K562 (cell line): ENCODE results near the gene PLCB4. TPM values are rescaled to one million over a fixed set of nuclear protein-coding genes. Genes with fewer than 3 reads are reported as not detected.

Experiments used
- ATAC-seq: fragments of 200-7000 bp; cut with Tn5 transposase; 3 replicates; pipeline ENCODE4 v1.9.1; 2020; ENCODE audit warnings: moderate library complexity
- BruUV-seq: library from RNA; stranded (reverse); fragments of 400-500 nt; replicated peaks from 2 replicates; lab custom pipeline; 2021; lab: Mats Ljungman, UMichigan
- CTCF ChIA-PET: fragments of 300-600 bp; formaldehyde crosslinking; extraction: SDS; loops from one replicate; lab custom pipeline; 2021; ENCODE audit warnings: low intra/inter-chr PET ratio; lab: Yijun Ruan, JAX
- POLR2A ChIA-PET: fragments of 300-600, 350-650 bp; sonication (Branson Sonifier 250); formaldehyde crosslinking; extraction: SDS; loops from one replicate; lab custom pipeline; 2021; ENCODE audit warnings: antibody characterized with exemption, inconsistent platforms; lab: Yijun Ruan, JAX
- DNase-seq, 4 experiments: peaks; one replicate each; pipeline versions ENCODE4 v3.0.0 to v3.0.0-alpha.2; 2011 to 2018; ENCODE audit warnings: low spot score in 3 of 4, mixed read lengths in 3 of 4; ENCODE audit errors: extremely low read depth in 1 of 4
- FAIRE-seq: peaks from 2 replicates; lab custom pipeline; 2011; peaks lifted over from hg19 to GRCh38; lab: Jason Lieb, UNC
- H2AFZ ChIP-seq: 2 replicates; pipeline ENCODE4 v1.6.0; 2011; ENCODE audit warnings: low read depth, low read length, control low read depth, inconsistent platforms
- H3K27ac ChIP-seq: fragments of 200-600 bp; 3 replicates; pipeline ENCODE4 v1.8.0; 2011; ENCODE audit warnings: low read depth, mild to moderate bottlenecking, control low read depth, inconsistent platforms, low read length, moderate library complexity, mixed read lengths; ENCODE audit errors: extremely low read depth
- H3K27me3 ChIP-seq, 2 experiments: fragments of 300-600 bp in 1 of 2; 2 replicates in 1 of 2; 3 replicates in 1 of 2; pipeline versions ENCODE4 v1.6.0 to v1.8.0; 2011; ENCODE audit warnings: inconsistent platforms in 2 of 2, low read length in 2 of 2, mild to moderate bottlenecking in 1 of 2, mixed read lengths in 1 of 2, moderate library complexity in 1 of 2; ENCODE audit not compliant: control insufficient read depth in 2 of 2, insufficient read depth in 2 of 2
- H3K36me3 ChIP-seq: fragments of 300-600 bp; 3 replicates; pipeline ENCODE4 v1.8.0; 2011; ENCODE audit warnings: mild to moderate bottlenecking, low read length, inconsistent platforms; ENCODE audit not compliant: control insufficient read depth, insufficient read depth
- H3K4me1 ChIP-seq, 2 experiments: fragments of 200-600 bp in 1 of 2; replicated peaks in 1 of 2; 2 replicates in 1 of 2; 3 replicates in 1 of 2; pipeline versions ENCODE4 v1.5.1 to v1.8.0; 2011; ENCODE audit warnings: inconsistent platforms in 2 of 2, low read length in 2 of 2, mild to moderate bottlenecking in 1 of 2, mixed read lengths in 1 of 2, moderate library complexity in 1 of 2; ENCODE audit not compliant: control insufficient read depth in 2 of 2, insufficient read depth in 2 of 2
- H3K4me2 ChIP-seq: 2 replicates; pipeline ENCODE4 v1.6.1; 2011; ENCODE audit warnings: low read length, control low read depth, inconsistent platforms, mixed read lengths; ENCODE audit not compliant: insufficient read depth
- H3K4me3 ChIP-seq: fragments of 200-600 bp; sonication (generic), shearing (Covaris generic); 2 replicates; pipeline ENCODE4 v1.5.1; 2016; ENCODE audit warnings: control low read depth, inconsistent platforms
- H3K79me2 ChIP-seq: fragments of 200-600 bp; 3 replicates; pipeline ENCODE4 v1.8.0; 2011; ENCODE audit warnings: low read length, inconsistent platforms; ENCODE audit not compliant: control insufficient read depth, insufficient read depth
- H3K9ac ChIP-seq, 2 experiments: 2 replicates each; pipeline versions ENCODE4 v1.6.0 to v1.6.1; 2011; ENCODE audit warnings: low read depth in 2 of 2, low read length in 2 of 2, control low read depth in 1 of 2, inconsistent platforms in 1 of 2, mild to moderate bottlenecking in 1 of 2, mixed read lengths in 1 of 2; ENCODE audit not compliant: insufficient read depth in 1 of 2
- H3K9me1 ChIP-seq: one replicate; pipeline ENCODE4 v1.6.0; 2011; ENCODE audit warnings: inconsistent platforms, mild to moderate bottlenecking, low read length, moderate library complexity; ENCODE audit not compliant: control insufficient read depth, insufficient read depth
- H3K9me3 ChIP-seq: replicated peaks from 2 replicates; pipeline ENCODE4 v1.5.1; 2011; ENCODE audit warnings: low read depth, low read length, inconsistent platforms; ENCODE audit not compliant: control insufficient read depth, insufficient read depth
- H4K20me1 ChIP-seq: replicated peaks from 2 replicates; pipeline ENCODE4 v1.6.1; 2011; ENCODE audit warnings: low read length, inconsistent platforms, mixed read lengths; ENCODE audit not compliant: control insufficient read depth, insufficient read depth
- RBM15 ChIP-seq: fragments of 200-400 bp; formaldehyde crosslinking; IDR thresholded peaks from 2 replicates; pipeline ENCODE4 v1.6.1; 2018; ENCODE audit warnings: mild to moderate bottlenecking, low read length, moderate library complexity; ENCODE audit not compliant: insufficient read depth
- TRIM24 ChIP-seq, 2 experiments: fragments of 450-650 bp; IDR thresholded peaks; 2 replicates each; pipeline ENCODE4 v1.6.1; 2016
- XRCC5 ChIP-seq: fragments of 200-400 bp; formaldehyde crosslinking; IDR thresholded peaks from 2 replicates; pipeline ENCODE4 v1.6.1; 2017; ENCODE audit warnings: low read depth, mild to moderate bottlenecking, low read length
- ZBTB8A ChIP-seq: fragments of 450-650 bp; IDR thresholded peaks from 2 replicates; pipeline ENCODE4 v1.6.1; 2018; ENCODE audit warnings: mild to moderate bottlenecking, moderate library complexity; ENCODE audit not compliant: partially characterized antibody
- ZNF23 ChIP-seq: fragments of 250-450 bp; sonication (Bioruptor Pico); IDR thresholded peaks from 2 replicates; pipeline ENCODE4 v1.4.0; 2020; ENCODE audit warnings: mild to moderate bottlenecking
- ZNF41 ChIP-seq: fragments of 250-450 bp; sonication (Bioruptor Pico); conservative IDR thresholded peaks from 2 replicates; pipeline ENCODE4 v1.4.0; 2020; ENCODE audit warnings: mild to moderate bottlenecking
- ZNF586 ChIP-seq: fragments of 450-650 bp; formaldehyde crosslinking; conservative IDR thresholded peaks from 2 replicates; pipeline ENCODE4 v1.4.0; 2020; ENCODE audit warnings: mild to moderate bottlenecking, moderate library complexity
- ZNF75A ChIP-seq: fragments of 450-650 bp; formaldehyde crosslinking; IDR thresholded peaks from 2 replicates; pipeline ENCODE4 v1.4.0; 2020; ENCODE audit warnings: mild to moderate bottlenecking
- WGBS: fragments of 100-300 bp; shearing (Covaris generic); methylation state at CpG from one replicate; pipeline ENCODE4 v1.1.6; 2016; ENCODE audit warnings: low coverage, mixed read lengths; ENCODE audit not compliant: insufficient coverage; ENCODE audit errors: missing lambda C conversion rate; 5-methylcytosine and 5-hydroxymethylcytosine counted together
- in situ Hi-C: fragments of 300-500 bp; cut with MboI; formaldehyde crosslinking; loops from 4 replicates; pipeline ENCODE4 v1.15.0; 2018; ENCODE audit warnings: inconsistent platforms, mixed read lengths
- intact Hi-C: fragments of 100-400 bp; cut with micrococcal nuclease; formaldehyde crosslinking; loops from 2 replicates; pipeline ENCODE4 v1.14.2; 2022
- polyA plus RNA-seq, 8 experiments: library from polyadenylated mRNA; depleted of rRNA in 4 of 8; stranded (reverse) in 5 of 8; unstranded in 3 of 8; fragments of >200 nt; fragmentation: Nextera tagmentation in 2 of 8; fragmentation: Illumina TruSeq in 1 of 8; extraction: Ambion mirVana in 2 of 8; extraction: Trizol in 1 of 8; gene quantifications; 2 replicates each; pipeline versions ENCODE4 v1.2.1 to v1.2.3, GENCODE V29; 2011 to 2014; ENCODE audit warnings: inconsistent platforms in 1 of 8, missing spikeins in 1 of 8
- total RNA-seq, 7 experiments: library from RNA; depleted of rRNA in 6 of 7; stranded (reverse); fragments of >200 nt in 6 of 7; fragmentation: Illumina TruSeq in 2 of 7; extraction: Trizol in 2 of 7; gene quantifications; 2 replicates each; pipeline versions ENCODE4 v1.2.1 to v1.2.3, GENCODE V29; 2011 to 2021; ENCODE audit warnings: low replicate concordance in 1 of 7
- TF ChIP-seq, protein P1 (sequence below): fragments of 450-650 bp; formaldehyde crosslinking; IDR thresholded peaks from 2 replicates; pipeline ENCODE4 v1.4.0; 2020; ENCODE audit warnings: mild to moderate bottlenecking, moderate library complexity

PLCB4 gene
- total and polyA plus RNA-seq, 9 of the 15 experiments (the other 6 are each of a cell fraction or from before 2014, with no cell fraction given) = 0.20 to 2.9 (median 0.52) TPM

DNA sequence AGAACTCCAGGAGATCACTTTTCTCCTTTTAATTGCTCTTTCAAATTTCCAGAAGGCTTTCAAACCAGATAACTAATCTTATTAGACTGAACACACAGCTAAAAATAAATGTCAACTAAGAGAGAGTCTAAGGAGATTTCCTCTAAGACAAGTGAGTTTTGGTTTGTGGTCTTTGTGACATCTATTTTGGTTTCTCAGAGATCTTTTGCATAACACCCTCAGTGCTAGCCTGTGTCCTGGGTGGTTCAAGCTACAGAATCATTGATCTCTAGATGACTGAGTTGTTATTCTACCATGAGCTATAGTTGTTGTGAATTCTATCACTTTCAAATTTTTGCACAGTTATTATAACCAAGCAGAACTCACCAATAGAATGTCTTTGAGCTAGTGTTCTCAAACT, 49.1 kb upstream of the PLCB4 start:
- ChIA-PET CTCF (no interaction called here), POLR2A (interaction anchor here (0.8 kb wide), 1 partner anchor 8 kb away, joined by 4 read pairs; no protein-coding TSS in a partner anchor)
- in situ Hi-C loops = no loop called here
- no peaks in the 10 kb centered on the region for H3K9me3 ChIP-seq
- H3K36me3 ChIP-seq = no peaks in the 10 kb centered on the region
- no peaks in the 10 kb centered on the region for H3K27me3 ChIP-seq
- H3K4me3 ChIP-seq = no peak overlapping the region
- no peak overlapping the region for H3K27ac ChIP-seq
- DNase-seq (no peak), ATAC-seq (no peak), FAIRE-seq (no peak)
- no peaks in the 10 kb centered on the region for H3K9me1 ChIP-seq
- no peaks in the 10 kb centered on the region for H3K4me1 ChIP-seq
- intact Hi-C loops = no loop called here
- TF ChIP-seq TRIM24 (IDR thresholded peaks at IDR 0.05) (no peak), ZNF75A (CRISPR knock-in tag) (no peak), ZNF586 (CRISPR knock-in tag) (no peak)
- TF ChIP-seq, protein P1, sequence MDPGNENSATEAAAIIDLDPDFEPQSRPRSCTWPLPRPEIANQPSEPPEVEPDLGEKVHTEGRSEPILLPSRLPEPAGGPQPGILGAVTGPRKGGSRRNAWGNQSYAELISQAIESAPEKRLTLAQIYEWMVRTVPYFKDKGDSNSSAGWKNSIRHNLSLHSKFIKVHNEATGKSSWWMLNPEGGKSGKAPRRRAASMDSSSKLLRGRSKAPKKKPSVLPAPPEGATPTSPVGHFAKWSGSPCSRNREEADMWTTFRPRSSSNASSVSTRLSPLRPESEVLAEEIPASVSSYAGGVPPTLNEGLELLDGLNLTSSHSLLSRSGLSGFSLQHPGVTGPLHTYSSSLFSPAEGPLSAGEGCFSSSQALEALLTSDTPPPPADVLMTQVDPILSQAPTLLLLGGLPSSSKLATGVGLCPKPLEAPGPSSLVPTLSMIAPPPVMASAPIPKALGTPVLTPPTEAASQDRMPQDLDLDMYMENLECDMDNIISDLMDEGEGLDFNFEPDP = no peak
- H3K79me2 ChIP-seq = no peaks in the 10 kb centered on the region
- no peak overlapping the region for H3K4me2 ChIP-seq
- H3K9ac ChIP-seq = no peak overlapping the region
- no peak overlapping the region for H2AFZ ChIP-seq
- H4K20me1 ChIP-seq = no peaks in the 10 kb centered on the region
- BruUV-seq = no TSS peak

- Histone ChIP-seq H3K4me2 (no peak overlapping the region), H2AFZ (no peak overlapping the region), H3K9ac (no peak overlapping the region), H3K36me3 (no peaks in the 10 kb centered on the region), H3K79me2 (no peaks in the 10 kb centered on the region), H3K27me3 (no peaks in the 10 kb centered on the region), H3K4me1 (no peaks in the 10 kb centered on the region; a peak in 1 of 5 replicates), H3K9me3 (no peaks in the 10 kb centered on the region), H3K27ac (no peak overlapping the region), H3K9me1 (no peaks in the 10 kb centered on the region), H3K4me3 (no peak overlapping the region), H4K20me1 (no peaks in the 10 kb centered on the region)
- FAIRE-seq (no peak), ATAC-seq (no peak), DNase-seq (no peak)
- no TSS peak for BruUV-seq
- POLR2A ChIA-PET = no interaction called here
- 0% methylated on average over 3 of the region's 3 CpGs for WGBS
- in situ Hi-C loops = no loop called here
- intact Hi-C loops = no loop called here
- CTCF ChIA-PET = no interaction called here
- TF ChIP-seq XRCC5 = no peak
- no peak for TF ChIP-seq RBM15
- TF ChIP-seq ZNF586 (CRISPR knock-in tag) = no peak
- TF ChIP-seq ZNF23 (CRISPR knock-in tag) = no peak
- TF ChIP-seq ZNF41 (CRISPR knock-in tag) = no peak
- TF ChIP-seq ZBTB8A = no peak
Measured at GRCh38 chr20:9021216-9021615, 47.7 kb upstream of the PLCB4 start.
